Caco-2 (cell line): Measurements from ENCODE around the gene S100A16. TPM values are rescaled to one million over a fixed set of nuclear protein-coding genes. Genes with fewer than 3 reads are reported as not detected.

ENCODE experiments used
- BruUV-seq: library from RNA; stranded (reverse); fragments of 400-500 nt; replicated peaks from 2 replicates; lab custom pipeline; 2021; lab: Mats Ljungman, UMichigan
- CTCF ChIA-PET: fragments of 300-600 bp; sonication (Branson Sonifier 250); formaldehyde crosslinking; loops from one replicate; lab custom pipeline; 2022; ENCODE audit warnings: antibody characterized with exemption; lab: Charles Lee
- POLR2A ChIA-PET: fragments of 300-600 bp; sonication (Branson Sonifier 250); formaldehyde crosslinking; loops from one replicate; lab custom pipeline; 2022; ENCODE audit warnings: antibody characterized with exemption; lab: Charles Lee
- DNase-seq, 2 experiments: peaks; one replicate each; pipeline versions ENCODE4 v3.0.0 to v3.0.0-alpha.2; 2020 to 2022
- H3K27me3 ChIP-seq: replicated peaks from 2 replicates; pipeline ENCODE4 v1.6.0; 2011; ENCODE audit warnings: low read length; ENCODE audit not compliant: control insufficient read depth, insufficient read depth
- H3K36me3 ChIP-seq: 2 replicates; pipeline ENCODE4 v1.5.1; 2011; ENCODE audit warnings: low read length; ENCODE audit not compliant: control insufficient read depth, insufficient read depth
- H3K4me1 ChIP-seq: fragments of 250-450 bp; sonication (Bioruptor Pico); 2 replicates; pipeline ENCODE4 v1.5.1; 2020; ENCODE audit warnings: mild to moderate bottlenecking
- H3K4me3 ChIP-seq: 2 replicates; pipeline ENCODE4 v1.5.1; 2011; ENCODE audit warnings: low read depth, mild to moderate bottlenecking, control low read depth, low read length
- H3K9me3 ChIP-seq: fragments of 250-450 bp; sonication (Bioruptor Pico); 2 replicates; pipeline ENCODE4 v1.5.1; 2020; ENCODE audit warnings: mild to moderate bottlenecking, moderate library complexity
- H3K27ac Mint-ChIP-seq: one replicate; pipeline ENCODE4 v1.8.0; 2022; ENCODE audit warnings: mixed read lengths; ENCODE audit not compliant: unreplicated experiment
- H3K27me3 Mint-ChIP-seq: one replicate; pipeline ENCODE4 v1.8.0; 2022; ENCODE audit warnings: mixed read lengths; ENCODE audit not compliant: insufficient read depth, unreplicated experiment
- H3K36me3 Mint-ChIP-seq: one replicate; pipeline ENCODE4 v1.8.0; 2022; ENCODE audit warnings: mild to moderate bottlenecking, mixed read lengths; ENCODE audit not compliant: insufficient read depth, unreplicated experiment
- H3K4me1 Mint-ChIP-seq: one replicate; pipeline ENCODE4 v1.8.0; 2022; ENCODE audit warnings: low read depth, mixed read lengths; ENCODE audit not compliant: unreplicated experiment
- H3K4me3 Mint-ChIP-seq: one replicate; pipeline ENCODE4 v1.8.0; 2022; ENCODE audit warnings: mild to moderate bottlenecking, moderate library complexity, mixed read lengths; ENCODE audit not compliant: unreplicated experiment
- H3K9me3 Mint-ChIP-seq: one replicate; pipeline ENCODE4 v1.8.0; 2022; ENCODE audit warnings: mixed read lengths; ENCODE audit not compliant: unreplicated experiment
- intact Hi-C: fragments of 100-400 bp; cut with micrococcal nuclease; formaldehyde crosslinking; loops from one replicate; pipeline ENCODE4 v1.10.0; 2022; ENCODE audit not compliant: unreplicated experiment
- total RNA-seq: library from RNA; stranded (reverse); gene quantifications from 2 replicates; pipeline ENCODE4 v1.2.3, GENCODE V29; 2022
- TF ChIP-seq, protein P1 (sequence below), 2 experiments: fragments of 200-600 bp in 1 of 2; IDR thresholded peaks; 1 replicate in 1 of 2; 2 replicates in 1 of 2; pipeline versions ENCODE4 v1.5.1 to v1.8.0; 2011 to 2022; ENCODE audit warnings: antibody characterized with exemption in 1 of 2, control low read depth in 1 of 2, inconsistent platforms in 1 of 2, low read depth in 1 of 2, low read length in 1 of 2, mild to moderate bottlenecking in 1 of 2, moderate library complexity in 1 of 2; ENCODE audit not compliant: insufficient read depth in 1 of 2, severe bottlenecking in 1 of 2, unreplicated experiment in 1 of 2

The S100A16 gene
- total RNA-seq, 1 experiment from 2014 or later: 243 TPM

DNA sequence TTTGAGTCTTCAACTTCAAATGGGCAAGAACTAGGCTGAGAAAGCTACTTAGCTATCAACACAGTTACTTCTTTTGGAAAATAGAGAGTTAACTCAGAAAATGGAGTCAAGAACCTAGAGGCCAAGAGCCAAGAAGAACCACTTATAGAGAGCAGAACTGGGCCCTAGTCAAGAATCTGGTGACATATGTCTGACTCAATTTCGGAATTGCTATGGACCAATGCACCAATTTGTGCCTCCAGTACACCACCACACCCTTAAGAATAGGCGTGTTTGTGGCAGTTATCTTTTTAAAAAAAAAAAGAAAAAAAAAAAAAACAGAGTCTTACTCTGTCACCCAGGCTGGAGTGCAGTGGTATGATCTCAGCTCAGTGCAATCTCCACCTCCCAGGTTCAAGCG, 55.1 kb downstream of the S100A16 start:
- DNase-seq: no peak
- intact Hi-C loops: no loop called here
- Mint-ChIP-seq H3K27me3 (no peaks in the 10 kb centered on the region), H3K27ac (no peak overlapping the region), H3K4me3 (no peak overlapping the region), H3K9me3 (no peaks in the 10 kb centered on the region), H3K36me3 (no peaks in the 10 kb centered on the region), H3K4me1 (no peaks in the 10 kb centered on the region)
- H3K27me3 ChIP-seq: no peaks in the 10 kb centered on the region
- no peaks in the 10 kb centered on the region; the same call in 1 of the 2 replicates for H3K4me1 ChIP-seq
- H3K4me3 ChIP-seq: no peak overlapping the region
- no peaks in the 10 kb centered on the region for H3K36me3 ChIP-seq
- TF ChIP-seq, protein P1, sequence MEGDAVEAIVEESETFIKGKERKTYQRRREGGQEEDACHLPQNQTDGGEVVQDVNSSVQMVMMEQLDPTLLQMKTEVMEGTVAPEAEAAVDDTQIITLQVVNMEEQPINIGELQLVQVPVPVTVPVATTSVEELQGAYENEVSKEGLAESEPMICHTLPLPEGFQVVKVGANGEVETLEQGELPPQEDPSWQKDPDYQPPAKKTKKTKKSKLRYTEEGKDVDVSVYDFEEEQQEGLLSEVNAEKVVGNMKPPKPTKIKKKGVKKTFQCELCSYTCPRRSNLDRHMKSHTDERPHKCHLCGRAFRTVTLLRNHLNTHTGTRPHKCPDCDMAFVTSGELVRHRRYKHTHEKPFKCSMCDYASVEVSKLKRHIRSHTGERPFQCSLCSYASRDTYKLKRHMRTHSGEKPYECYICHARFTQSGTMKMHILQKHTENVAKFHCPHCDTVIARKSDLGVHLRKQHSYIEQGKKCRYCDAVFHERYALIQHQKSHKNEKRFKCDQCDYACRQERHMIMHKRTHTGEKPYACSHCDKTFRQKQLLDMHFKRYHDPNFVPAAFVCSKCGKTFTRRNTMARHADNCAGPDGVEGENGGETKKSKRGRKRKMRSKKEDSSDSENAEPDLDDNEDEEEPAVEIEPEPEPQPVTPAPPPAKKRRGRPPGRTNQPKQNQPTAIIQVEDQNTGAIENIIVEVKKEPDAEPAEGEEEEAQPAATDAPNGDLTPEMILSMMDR (IDR thresholded peaks at IDR 0.05; ENCODE audit: insufficient read depth in 1 of 2, low read depth in 1 of 2, low read length in 1 of 2, severe bottlenecking in 1 of 2, unreplicated experiment in 1 of 2): no peak
- CTCF ChIA-PET: interaction anchor here (0.7 kb wide), 1 partner anchor 125 kb away, joined by 5 read pairs; no protein-coding TSS in a partner anchor
- no TSS peak for BruUV-seq
- no peaks in the 10 kb centered on the region for H3K9me3 ChIP-seq
- POLR2A ChIA-PET: no interaction called here

Other genes with a start within 250 kb of the S100A16 start
- not detected in 2 replicates for gene S100A12, start 237.5 kb downstream of the S100A16 start, total RNA-seq
- not detected in 2 replicates for gene S100A8, start 222.1 kb downstream of the S100A16 start, total RNA-seq
- not detected in 2 replicates for gene S100A7A, start 196.6 kb downstream of the S100A16 start, total RNA-seq
- gene S100A7, start 152.5 kb downstream of the S100A16 start, total RNA-seq: not detected in 2 replicates
- 416 and 432 TPM in 2 replicates for gene S100A6, start 77.1 kb downstream of the S100A16 start, total RNA-seq
- gene S100A5, start 72.2 kb downstream of the S100A16 start, total RNA-seq: not detected in 2 replicates
- gene S100A4, start 67.3 kb downstream of the S100A16 start, total RNA-seq: 53.6 and 54.4 TPM in 2 replicates
- gene S100A3, start 63.9 kb downstream of the S100A16 start, total RNA-seq: 0.61 and 0.84 TPM in 2 replicates
- 2.4 and 3.0 TPM in 2 replicates for gene S100A2, start 47.3 kb downstream of the S100A16 start, total RNA-seq
- 510 and 624 TPM in 2 replicates for gene S100A14, start 3.2 kb upstream of the S100A16 start, total RNA-seq
- gene S100A13, start 14.4 kb upstream of the S100A16 start, total RNA-seq: 198 and 238 TPM in 2 replicates
- gene S100A1, start 15.3 kb upstream of the S100A16 start, total RNA-seq: 12.6 and 18.1 TPM in 2 replicates
- gene CHTOP, start 20.9 kb upstream of the S100A16 start, total RNA-seq: 85.1 and 90.6 TPM in 2 replicates
- 32.8 and 34.1 TPM in 2 replicates for gene SNAPIN, start 45.6 kb upstream of the S100A16 start, total RNA-seq
- 287 and 289 TPM in 2 replicates for gene ILF2, start 57.9 kb upstream of the S100A16 start, total RNA-seq
- 1.4 and 2.0 TPM in 2 replicates for gene NPR1, start 65.6 kb upstream of the S100A16 start, total RNA-seq
- gene INTS3, start 114.9 kb upstream of the S100A16 start, total RNA-seq: 39.0 and 43.4 TPM in 2 replicates
- 22.8 and 27.2 TPM in 2 replicates for gene SLC27A3, start 162.3 kb upstream of the S100A16 start, total RNA-seq